ENCODE results near the gene GTF3A. TPM values are rescaled to one million over a fixed set of nuclear protein-coding genes. Genes with fewer than 3 reads are reported as not detected.

Gene GTF3A
- 10 to 100 TPM; 82.5 to 93.1 (median 89.2) TPM for total RNA-seq

DNA sequence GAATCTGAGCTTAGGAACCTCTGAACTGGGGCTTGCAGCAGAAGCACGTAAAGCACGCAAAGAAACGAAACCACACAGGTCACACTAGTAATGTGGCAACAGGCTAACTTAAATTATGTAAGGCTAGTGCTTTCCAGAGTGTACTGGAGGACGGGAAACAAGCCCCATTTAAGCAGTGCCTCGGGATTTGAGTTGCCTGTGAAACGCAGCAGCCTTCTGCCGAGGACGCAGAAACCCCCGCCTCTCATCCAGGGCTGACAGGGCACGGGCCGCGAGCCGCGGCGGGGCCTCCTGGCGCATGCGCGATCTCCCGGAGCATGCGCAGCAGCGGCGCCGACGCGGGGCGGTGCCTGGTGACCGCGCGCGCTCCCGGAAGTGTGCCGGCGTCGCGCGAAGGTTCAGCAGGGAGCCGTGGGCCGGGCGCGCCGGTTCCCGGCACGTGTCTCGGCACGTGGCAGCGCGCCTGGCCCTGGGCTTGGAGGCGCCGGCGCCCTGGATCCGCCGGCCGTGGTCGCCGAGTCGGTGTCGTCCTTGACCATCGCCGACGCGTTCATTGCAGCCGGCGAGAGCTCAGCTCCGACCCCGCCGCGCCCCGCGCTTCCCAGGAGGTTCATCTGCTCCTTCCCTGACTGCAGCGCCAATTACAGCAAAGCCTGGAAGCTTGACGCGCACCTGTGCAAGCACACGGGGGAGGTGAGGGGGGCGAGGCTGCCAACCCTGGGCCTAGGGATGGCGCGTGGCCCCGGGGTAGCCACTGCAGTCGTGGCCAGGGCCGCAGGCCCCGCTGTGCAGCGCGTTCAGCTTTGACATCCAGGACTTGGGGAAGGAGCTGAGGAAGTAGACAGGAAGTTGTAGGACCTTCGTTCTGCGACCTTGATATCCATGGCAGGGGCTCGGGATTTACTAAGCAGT, at the start of gene GTF3A:
Gene GTF3A (plus strand): TSS at position 374 of the 912 bp plus-strand sequence.
- H3K27me3 ChIP-seq: no peaks in the 10 kb centered on the region
- peak within 1 kb of the TSS; percentile 95 for H3K27ac ChIP-seq
- H3K36me3 ChIP-seq: peaks cover 13% of the 10 kb centered on the region
- peaks cover 45% of the 10 kb centered on the region for H3K4me1 ChIP-seq
- TF ChIP-seq, protein P1, sequence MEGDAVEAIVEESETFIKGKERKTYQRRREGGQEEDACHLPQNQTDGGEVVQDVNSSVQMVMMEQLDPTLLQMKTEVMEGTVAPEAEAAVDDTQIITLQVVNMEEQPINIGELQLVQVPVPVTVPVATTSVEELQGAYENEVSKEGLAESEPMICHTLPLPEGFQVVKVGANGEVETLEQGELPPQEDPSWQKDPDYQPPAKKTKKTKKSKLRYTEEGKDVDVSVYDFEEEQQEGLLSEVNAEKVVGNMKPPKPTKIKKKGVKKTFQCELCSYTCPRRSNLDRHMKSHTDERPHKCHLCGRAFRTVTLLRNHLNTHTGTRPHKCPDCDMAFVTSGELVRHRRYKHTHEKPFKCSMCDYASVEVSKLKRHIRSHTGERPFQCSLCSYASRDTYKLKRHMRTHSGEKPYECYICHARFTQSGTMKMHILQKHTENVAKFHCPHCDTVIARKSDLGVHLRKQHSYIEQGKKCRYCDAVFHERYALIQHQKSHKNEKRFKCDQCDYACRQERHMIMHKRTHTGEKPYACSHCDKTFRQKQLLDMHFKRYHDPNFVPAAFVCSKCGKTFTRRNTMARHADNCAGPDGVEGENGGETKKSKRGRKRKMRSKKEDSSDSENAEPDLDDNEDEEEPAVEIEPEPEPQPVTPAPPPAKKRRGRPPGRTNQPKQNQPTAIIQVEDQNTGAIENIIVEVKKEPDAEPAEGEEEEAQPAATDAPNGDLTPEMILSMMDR (IDR thresholded peaks at IDR 0.05): no peak
- TF ChIP-seq EP300 (IDR thresholded peaks at IDR 0.05) (no peak), POLR2A (IDR thresholded peaks at IDR 0.05) (peak; percentile 44 to 70), POLR2AphosphoS5 (IDR thresholded peaks at IDR 0.05) (peak in 2 of 3 donors; percentile 54 to 64)
- peak; percentile 86 to 89 for DNase-seq (ENCODE audit: low spot score in 2 of 2)
- under 1% methylated on average over 45 of the region's 85 CpGs for WGBS
- peak within 1 kb of the TSS; percentile 60 for H3K4me3 ChIP-seq
- H3K9me3 ChIP-seq: no peaks in the 10 kb centered on the region

GRCh38 chr13:27374650-27375049, 49.8 kb upstream of the GTF3A start:
- Histone ChIP-seq H3K36me3 (no peaks in the 10 kb centered on the region), H3K9me3 (no peaks in the 10 kb centered on the region), H3K27ac (no peak overlapping the region), H3K4me3 (no peak overlapping the region), H3K4me1 (peaks cover 3% of the 10 kb centered on the region), H3K27me3 (peaks cover 38% of the 10 kb centered on the region)
- DNase-seq (ENCODE audit: low spot score in 2 of 2): no peak
- 0% methylated on average over 7 of the region's 7 CpGs for WGBS
- TF ChIP-seq, protein P1 (IDR thresholded peaks at IDR 0.05): peak; percentile 49 to 68
- no peak for TF ChIP-seq EP300 (IDR thresholded peaks at IDR 0.05)

DNA sequence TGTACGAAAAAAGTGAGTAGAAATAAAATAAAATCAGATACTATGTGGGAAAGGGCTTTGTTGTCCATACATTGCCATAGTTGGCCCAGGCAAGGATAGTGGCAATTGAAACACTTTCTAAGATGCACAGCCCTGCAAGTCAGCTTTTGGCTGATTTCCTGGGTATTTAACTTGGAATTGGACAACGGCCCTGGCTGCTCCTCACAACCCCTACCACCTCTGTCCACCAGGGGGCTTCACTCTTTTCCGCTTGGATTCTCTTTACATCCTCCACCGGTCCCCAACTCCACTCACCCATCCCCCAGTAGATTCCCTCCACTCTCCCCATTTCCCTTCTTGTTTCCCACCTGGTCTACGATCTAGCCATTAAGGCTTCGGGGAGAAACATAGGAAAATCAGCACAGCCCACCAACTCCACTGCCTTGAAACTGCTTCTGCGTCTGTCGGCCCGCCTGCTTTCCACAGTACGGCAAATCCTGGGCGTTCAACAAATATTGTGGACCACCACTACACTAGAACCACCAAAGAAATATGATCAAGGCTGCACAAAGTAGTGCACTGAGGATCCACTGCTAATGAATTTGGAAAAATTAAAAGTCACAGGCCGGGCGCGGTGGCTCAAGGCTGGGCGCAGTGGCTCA, 48.6 kb upstream of the GTF3A start:
- WGBS: 63% methylated on average over 15 of the region's 15 CpGs

GRCh38 chr13:27379126-27379525, 45.3 kb upstream of the GTF3A start:
- Histone ChIP-seq H3K27ac (no peak overlapping the region), H3K4me3 (no peak overlapping the region), H3K4me1 (peaks cover 3% of the 10 kb centered on the region), H3K36me3 (no peaks in the 10 kb centered on the region), H3K27me3 (peaks cover 12% of the 10 kb centered on the region), H3K9me3 (no peaks in the 10 kb centered on the region)
- no peak for DNase-seq (ENCODE audit: low spot score in 2 of 2)
- 74% methylated on average over 4 of the region's 4 CpGs for WGBS
- TF ChIP-seq POLR2AphosphoS5 (IDR thresholded peaks at IDR 0.05): no peak
- TF ChIP-seq, protein P1 (IDR thresholded peaks at IDR 0.05): no peak
- TF ChIP-seq POLR2A (IDR thresholded peaks at IDR 0.05): no peak
- no peak for TF ChIP-seq EP300 (IDR thresholded peaks at IDR 0.05)

More for the DNA sequence above, 48.6 kb upstream of the GTF3A start:
- Histone ChIP-seq H3K4me3 (no peak overlapping the region), H3K4me1 (peaks cover 3% of the 10 kb centered on the region), H3K9me3 (no peaks in the 10 kb centered on the region), H3K36me3 (no peaks in the 10 kb centered on the region), H3K27me3 (peaks cover 38% of the 10 kb centered on the region), H3K27ac (no peak overlapping the region)
- TF ChIP-seq, protein P1 (IDR thresholded peaks at IDR 0.05): peak in 1 of 2 donors; percentile 71
- no peak for TF ChIP-seq EP300 (IDR thresholded peaks at IDR 0.05)
- TF ChIP-seq POLR2A (IDR thresholded peaks at IDR 0.05): no peak
- DNase-seq (ENCODE audit: low spot score in 2 of 2): peak in 1 of 2 donors; percentile 81
